ENCODE data around the gene OMA1. TPM values are rescaled to one million over a fixed set of nuclear protein-coding genes. Genes with fewer than 3 reads are reported as not detected.

OMA1 gene
- total and polyA plus RNA-seq, 4 experiments from 2014 or later, result 32.7 to 86.2 (median 55.0) TPM

- Histone ChIP-seq H3K27ac (ENCODE audit: low read depth, low read length) (no peak overlapping the region), H3K36me3 (ENCODE audit: insufficient read depth, low read length) (no peaks in the 10 kb centered on the region), H3K4me3 (ENCODE audit: low read length in 2 of 2) (no peak overlapping the region), H3K27me3 (ENCODE audit: insufficient read depth, low read length) (no peaks in the 10 kb centered on the region), H3K9me3 (ENCODE audit: control insufficient read depth in 1 of 2, low read length in 2 of 2) (no peaks in the 10 kb centered on the region), H3K4me1 (ENCODE audit: insufficient read depth, low read length) (no peaks in the 10 kb centered on the region)
- Mint-ChIP-seq H3K27me3 (peaks cover 0 to 1% of the 10 kb centered on the region in 2 donors), H3K4me1 (no peaks in the 10 kb centered on the region), H3K27ac (no peak overlapping the region), H3K36me3 (peaks cover 0 to 6% of the 10 kb centered on the region in 2 donors), H3K9me3 (no peaks in the 10 kb centered on the region), H3K4me3 (no peak overlapping the region)
- intact Hi-C loops (cut with micrococcal nuclease), result no loop called here
- POLR2A ChIA-PET (ENCODE audit: partially characterized antibody), result no interaction called here
- DNase-seq, result no peak
- CTCF ChIA-PET (ENCODE audit: partially characterized antibody), result no interaction called here
Measured at GRCh38 chr1:58439946-58440345, 106.6 kb downstream of the OMA1 start.

GRCh38 chr1:58438468-58438867 lies 108.1 kb downstream of the OMA1 start:
- no peak for DNase-seq
- ChIA-PET POLR2A (ENCODE audit: partially characterized antibody) (no interaction called here), CTCF (ENCODE audit: partially characterized antibody) (no interaction called here)
- H3K4me3 ChIP-seq (ENCODE audit: low read length in 2 of 2), result no peak overlapping the region
- H3K27ac ChIP-seq (ENCODE audit: low read depth, low read length), result no peak overlapping the region
- Mint-ChIP-seq H3K9me3 (no peaks in the 10 kb centered on the region), H3K4me1 (no peaks in the 10 kb centered on the region), H3K36me3 (peaks cover 0 to 6% of the 10 kb centered on the region in 2 donors), H3K27me3 (peaks cover 0 to 1% of the 10 kb centered on the region in 2 donors), H3K4me3 (no peak overlapping the region), H3K27ac (no peak overlapping the region)
- no peaks in the 10 kb centered on the region for H3K36me3 ChIP-seq (ENCODE audit: insufficient read depth, low read length)
- no peaks in the 10 kb centered on the region for H3K27me3 ChIP-seq (ENCODE audit: insufficient read depth, low read length)
- H3K9me3 ChIP-seq (ENCODE audit: control insufficient read depth in 1 of 2, low read length in 2 of 2), result no peaks in the 10 kb centered on the region
- intact Hi-C loops (cut with micrococcal nuclease), result no loop called here
- H3K4me1 ChIP-seq (ENCODE audit: insufficient read depth, low read length), result no peaks in the 10 kb centered on the region

- Mint-ChIP-seq H3K27ac (no peak overlapping the region), H3K36me3 (peaks cover 0 to 6% of the 10 kb centered on the region in 2 donors), H3K27me3 (no peaks in the 10 kb centered on the region), H3K9me3 (no peaks in the 10 kb centered on the region), H3K4me3 (no peak overlapping the region), H3K4me1 (no peaks in the 10 kb centered on the region)
- Histone ChIP-seq H3K27ac (ENCODE audit: low read depth, low read length) (no peak overlapping the region), H3K36me3 (ENCODE audit: insufficient read depth, low read length) (no peaks in the 10 kb centered on the region), H3K4me3 (ENCODE audit: low read length in 2 of 2) (no peak overlapping the region), H3K9me3 (ENCODE audit: control insufficient read depth in 1 of 2, low read length in 2 of 2) (no peaks in the 10 kb centered on the region), H3K27me3 (ENCODE audit: insufficient read depth, low read length) (no peaks in the 10 kb centered on the region), H3K4me1 (ENCODE audit: insufficient read depth, low read length) (no peaks in the 10 kb centered on the region)
- POLR2A ChIA-PET (ENCODE audit: partially characterized antibody), result no interaction called here
- intact Hi-C loops (cut with micrococcal nuclease), result no loop called here
- CTCF ChIA-PET (ENCODE audit: partially characterized antibody), result no interaction called here
- DNase-seq, result no peak
Measured at GRCh38 chr1:58437623-58438022, 108.9 kb downstream of the OMA1 start.

- ChIA-PET CTCF (ENCODE audit: partially characterized antibody) (no interaction called here), POLR2A (ENCODE audit: partially characterized antibody) (no interaction called here)
- no peaks in the 10 kb centered on the region for H3K9me3 Mint-ChIP-seq
- H3K27me3 Mint-ChIP-seq, result no peaks in the 10 kb centered on the region
- peaks cover 0 to 5% of the 10 kb centered on the region in 2 donors for H3K36me3 Mint-ChIP-seq
- H3K4me1 ChIP-seq (ENCODE audit: insufficient read depth, low read length), result no peaks in the 10 kb centered on the region
- H3K4me3 Mint-ChIP-seq, result no peak overlapping the region
- H3K36me3 ChIP-seq (ENCODE audit: insufficient read depth, low read length), result no peaks in the 10 kb centered on the region
- no peaks in the 10 kb centered on the region for H3K9me3 ChIP-seq (ENCODE audit: control insufficient read depth in 1 of 2, low read length in 2 of 2)
- H3K27me3 ChIP-seq (ENCODE audit: insufficient read depth, low read length), result no peaks in the 10 kb centered on the region
- H3K4me1 Mint-ChIP-seq, result no peaks in the 10 kb centered on the region
- DNase-seq, result no peak
- no peak overlapping the region for H3K4me3 ChIP-seq (ENCODE audit: low read length in 2 of 2)
- no peak overlapping the region for H3K27ac Mint-ChIP-seq
- intact Hi-C loops (cut with micrococcal nuclease), result no loop called here
- H3K27ac ChIP-seq (ENCODE audit: low read depth, low read length), result no peak overlapping the region
Measured at GRCh38 chr1:58436615-58437297, 109.8 kb downstream of the OMA1 start.

- CTCF ChIA-PET (ENCODE audit: partially characterized antibody), result no interaction called here
Measured at GRCh38 chr1:58435376-58435775, 111.2 kb downstream of the OMA1 start.

GRCh38 chr1:58434607-58435006 lies 111.9 kb downstream of the OMA1 start:
- no peaks in the 10 kb centered on the region for H3K9me3 Mint-ChIP-seq
- H3K4me1 Mint-ChIP-seq, result no peaks in the 10 kb centered on the region
- Histone ChIP-seq H3K4me3 (ENCODE audit: low read length in 2 of 2) (no peak overlapping the region), H3K36me3 (ENCODE audit: insufficient read depth, low read length) (no peaks in the 10 kb centered on the region), H3K4me1 (ENCODE audit: insufficient read depth, low read length) (no peaks in the 10 kb centered on the region), H3K27me3 (ENCODE audit: insufficient read depth, low read length) (no peaks in the 10 kb centered on the region), H3K27ac (ENCODE audit: low read depth, low read length) (no peak overlapping the region), H3K9me3 (ENCODE audit: control insufficient read depth in 1 of 2, low read length in 2 of 2) (no peaks in the 10 kb centered on the region)
- POLR2A ChIA-PET (ENCODE audit: partially characterized antibody), result no interaction called here
- peaks cover 0 to 2% of the 10 kb centered on the region in 2 donors for H3K36me3 Mint-ChIP-seq
- DNase-seq, result no peak
- H3K4me3 Mint-ChIP-seq, result no peak overlapping the region
- intact Hi-C loops (cut with micrococcal nuclease), result no loop called here
- no peaks in the 10 kb centered on the region for H3K27me3 Mint-ChIP-seq
- H3K27ac Mint-ChIP-seq, result no peak overlapping the region
- CTCF ChIA-PET (ENCODE audit: partially characterized antibody), result no interaction called here

More at GRCh38 chr1:58435376-58435775, 111.2 kb downstream of the OMA1 start:
- no peaks in the 10 kb centered on the region for H3K36me3 ChIP-seq (ENCODE audit: insufficient read depth, low read length)
- no peak overlapping the region for H3K4me3 Mint-ChIP-seq
- intact Hi-C loops (cut with micrococcal nuclease), result no loop called here
- H3K9me3 Mint-ChIP-seq, result no peaks in the 10 kb centered on the region
- peaks cover 0 to 2% of the 10 kb centered on the region in 2 donors for H3K36me3 Mint-ChIP-seq
- POLR2A ChIA-PET (ENCODE audit: partially characterized antibody), result no interaction called here
- H3K27ac ChIP-seq (ENCODE audit: low read depth, low read length), result no peak overlapping the region
- DNase-seq, result no peak
- H3K27me3 Mint-ChIP-seq, result no peaks in the 10 kb centered on the region
- no peaks in the 10 kb centered on the region for H3K9me3 ChIP-seq (ENCODE audit: control insufficient read depth in 1 of 2, low read length in 2 of 2)
- no peaks in the 10 kb centered on the region for H3K27me3 ChIP-seq (ENCODE audit: insufficient read depth, low read length)
- no peaks in the 10 kb centered on the region for H3K4me1 ChIP-seq (ENCODE audit: insufficient read depth, low read length)
- H3K4me1 Mint-ChIP-seq, result no peaks in the 10 kb centered on the region
- no peak overlapping the region for H3K4me3 ChIP-seq (ENCODE audit: low read length in 2 of 2)
- H3K27ac Mint-ChIP-seq, result no peak overlapping the region

- H3K4me3 Mint-ChIP-seq, result no peak overlapping the region
- Histone ChIP-seq H3K9me3 (ENCODE audit: control insufficient read depth in 1 of 2, low read length in 2 of 2) (no peaks in the 10 kb centered on the region), H3K27ac (ENCODE audit: low read depth, low read length) (no peak overlapping the region), H3K4me3 (ENCODE audit: low read length in 2 of 2) (no peak overlapping the region), H3K27me3 (ENCODE audit: insufficient read depth, low read length) (no peaks in the 10 kb centered on the region), H3K36me3 (ENCODE audit: insufficient read depth, low read length) (no peaks in the 10 kb centered on the region), H3K4me1 (ENCODE audit: insufficient read depth, low read length) (no peaks in the 10 kb centered on the region)
- intact Hi-C loops (cut with micrococcal nuclease), result no loop called here
- DNase-seq, result no peak
- ChIA-PET POLR2A (ENCODE audit: partially characterized antibody) (no interaction called here), CTCF (ENCODE audit: partially characterized antibody) (no interaction called here)
- no peaks in the 10 kb centered on the region for H3K4me1 Mint-ChIP-seq
- no peaks in the 10 kb centered on the region for H3K27me3 Mint-ChIP-seq
- no peak overlapping the region for H3K27ac Mint-ChIP-seq
- peaks cover 2 to 3% of the 10 kb centered on the region in 2 donors for H3K36me3 Mint-ChIP-seq
- H3K9me3 Mint-ChIP-seq, result no peaks in the 10 kb centered on the region
Measured at GRCh38 chr1:58434181-58434580, 112.3 kb downstream of the OMA1 start.

Measured in CD4-positive, alpha-beta memory T cell (primary cell).